GM20000 (cell line): ENCODE measurements around the gene PAWR.

Source experiments
- DNase-seq: peaks from one replicate; pipeline ENCODE4 v3.0.0; 2012; ENCODE audit warnings: low spot score
- TF ChIP-seq, protein P1 (sequence below): IDR thresholded peaks from 2 replicates; pipeline ENCODE4 v1.5.1; 2012; ENCODE audit warnings: mild to moderate bottlenecking, control low read depth; ENCODE audit errors: extremely low read depth, missing control alignments

The PAWR gene

DNA sequence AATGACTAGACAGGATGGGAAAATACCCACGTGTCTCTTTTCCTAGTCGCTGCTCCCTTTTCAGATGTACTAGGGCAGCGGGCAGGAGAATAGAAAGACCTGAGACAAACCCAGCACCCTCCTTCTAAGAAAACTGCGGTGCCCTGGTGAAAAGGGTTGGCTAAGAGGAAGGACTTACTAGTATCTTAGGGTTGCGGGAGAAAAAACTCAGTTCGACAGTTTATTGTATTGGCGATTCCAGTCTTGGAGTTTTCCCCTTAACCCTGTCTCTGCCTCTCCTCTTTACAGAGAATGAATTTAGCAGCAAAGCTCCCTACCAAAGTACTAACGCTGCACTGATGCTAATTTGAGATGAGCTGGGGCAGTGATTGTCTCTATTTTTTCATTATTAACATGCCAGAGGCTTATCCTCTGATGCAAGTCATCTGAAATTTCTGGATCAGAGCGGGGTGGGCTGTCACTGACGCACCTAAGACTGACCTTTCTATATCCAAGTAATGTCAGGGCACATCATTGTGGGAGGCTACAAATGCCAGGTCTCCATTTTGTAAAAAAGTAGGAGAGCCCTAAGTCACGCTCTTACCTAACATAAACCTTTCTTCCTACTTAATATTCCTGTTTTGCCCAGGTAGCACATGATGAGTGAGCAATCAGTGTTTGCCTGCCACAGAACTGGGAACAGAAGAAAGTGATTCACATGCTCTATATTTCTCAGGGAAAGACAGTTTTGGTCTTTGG is 916 bp upstream of the PAWR start:
- TF ChIP-seq, protein P1, sequence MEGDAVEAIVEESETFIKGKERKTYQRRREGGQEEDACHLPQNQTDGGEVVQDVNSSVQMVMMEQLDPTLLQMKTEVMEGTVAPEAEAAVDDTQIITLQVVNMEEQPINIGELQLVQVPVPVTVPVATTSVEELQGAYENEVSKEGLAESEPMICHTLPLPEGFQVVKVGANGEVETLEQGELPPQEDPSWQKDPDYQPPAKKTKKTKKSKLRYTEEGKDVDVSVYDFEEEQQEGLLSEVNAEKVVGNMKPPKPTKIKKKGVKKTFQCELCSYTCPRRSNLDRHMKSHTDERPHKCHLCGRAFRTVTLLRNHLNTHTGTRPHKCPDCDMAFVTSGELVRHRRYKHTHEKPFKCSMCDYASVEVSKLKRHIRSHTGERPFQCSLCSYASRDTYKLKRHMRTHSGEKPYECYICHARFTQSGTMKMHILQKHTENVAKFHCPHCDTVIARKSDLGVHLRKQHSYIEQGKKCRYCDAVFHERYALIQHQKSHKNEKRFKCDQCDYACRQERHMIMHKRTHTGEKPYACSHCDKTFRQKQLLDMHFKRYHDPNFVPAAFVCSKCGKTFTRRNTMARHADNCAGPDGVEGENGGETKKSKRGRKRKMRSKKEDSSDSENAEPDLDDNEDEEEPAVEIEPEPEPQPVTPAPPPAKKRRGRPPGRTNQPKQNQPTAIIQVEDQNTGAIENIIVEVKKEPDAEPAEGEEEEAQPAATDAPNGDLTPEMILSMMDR = no peak
- DNase-seq = no peak

DNA sequence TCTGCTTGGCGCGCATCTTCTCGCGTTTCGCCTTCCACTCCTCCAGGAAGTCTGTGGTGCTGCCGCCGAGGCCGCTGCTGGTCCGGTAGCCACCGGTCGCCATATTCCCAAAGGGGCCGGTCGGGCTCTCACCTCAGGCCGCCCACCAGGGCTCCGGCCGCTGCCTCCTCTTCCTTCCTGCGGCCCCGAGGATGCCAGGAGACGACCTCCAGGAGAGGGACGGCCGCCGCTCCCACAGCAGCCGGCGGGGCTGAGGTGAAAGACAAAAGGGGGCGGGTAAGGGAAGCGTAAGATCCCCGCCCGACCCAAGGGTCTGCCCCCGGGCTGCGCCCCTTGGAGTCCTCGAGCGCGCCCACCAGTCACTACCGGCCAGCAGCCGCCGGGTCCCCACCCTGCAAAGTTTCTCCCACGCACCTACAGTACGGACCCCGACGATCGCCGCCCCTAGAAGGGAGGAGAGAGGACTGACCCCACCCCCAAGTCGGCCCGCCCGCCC is 574 bp downstream of the PAWR start:
- TF ChIP-seq, protein P1 = no peak
- DNase-seq = no peak

DNA sequence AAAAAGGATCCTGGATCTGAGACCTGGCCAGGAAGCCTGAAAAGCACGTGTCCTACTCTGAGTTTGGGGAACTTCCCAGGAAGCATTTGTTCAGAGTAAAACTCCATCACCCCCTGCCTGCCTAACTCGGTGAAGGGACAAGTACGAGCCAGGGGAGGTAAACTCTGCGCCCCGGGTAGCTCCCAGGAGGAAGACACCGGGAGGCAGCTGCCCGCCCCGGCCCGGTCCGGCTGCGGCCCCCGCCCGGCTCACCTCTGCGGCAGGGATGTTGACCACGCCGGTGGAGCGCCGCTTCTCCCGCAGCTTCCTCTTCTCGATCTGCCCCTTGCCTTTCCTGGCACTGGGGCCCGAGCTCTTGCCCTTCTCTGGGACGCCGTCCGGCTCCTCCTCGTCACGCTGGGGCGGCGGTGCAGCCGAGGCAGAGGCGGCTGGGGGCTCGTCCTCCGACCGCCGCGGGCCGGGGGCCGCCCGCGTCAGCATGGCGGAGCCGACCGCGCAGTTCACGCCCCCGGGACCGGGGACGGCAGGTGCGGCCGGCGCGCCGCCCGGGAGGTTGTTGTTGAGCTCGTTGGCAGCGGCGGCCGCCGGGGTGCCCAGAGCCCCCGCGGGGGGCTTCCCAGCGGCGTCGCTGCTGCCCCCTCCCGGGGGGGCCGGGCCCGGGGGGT is 1.2 kb downstream of the PAWR start:
- TF ChIP-seq, protein P1 = no peak
- DNase-seq = peak; percentile 70

DNA sequence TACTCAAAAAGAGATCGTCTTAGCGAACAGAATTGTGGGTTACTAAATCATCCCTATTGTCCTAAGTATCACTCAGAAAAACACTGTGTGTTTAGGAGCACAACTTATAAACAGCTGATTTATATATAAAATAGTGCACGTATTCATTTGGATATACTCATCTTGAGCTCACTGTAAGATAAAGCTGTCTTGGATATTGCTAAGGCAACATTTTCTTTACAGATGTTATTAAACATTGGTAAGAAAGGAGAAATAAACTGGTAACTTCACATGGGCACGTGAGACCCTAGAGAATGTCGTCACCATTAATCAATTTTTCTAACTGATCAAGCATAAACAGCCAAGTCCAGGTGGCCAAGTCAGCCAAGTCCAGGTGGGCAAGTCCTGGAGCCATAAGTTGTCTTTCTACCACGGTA is 1.7 kb downstream of the PAWR start:
- TF ChIP-seq, protein P1 = no peak
- DNase-seq = no peak

DNA sequence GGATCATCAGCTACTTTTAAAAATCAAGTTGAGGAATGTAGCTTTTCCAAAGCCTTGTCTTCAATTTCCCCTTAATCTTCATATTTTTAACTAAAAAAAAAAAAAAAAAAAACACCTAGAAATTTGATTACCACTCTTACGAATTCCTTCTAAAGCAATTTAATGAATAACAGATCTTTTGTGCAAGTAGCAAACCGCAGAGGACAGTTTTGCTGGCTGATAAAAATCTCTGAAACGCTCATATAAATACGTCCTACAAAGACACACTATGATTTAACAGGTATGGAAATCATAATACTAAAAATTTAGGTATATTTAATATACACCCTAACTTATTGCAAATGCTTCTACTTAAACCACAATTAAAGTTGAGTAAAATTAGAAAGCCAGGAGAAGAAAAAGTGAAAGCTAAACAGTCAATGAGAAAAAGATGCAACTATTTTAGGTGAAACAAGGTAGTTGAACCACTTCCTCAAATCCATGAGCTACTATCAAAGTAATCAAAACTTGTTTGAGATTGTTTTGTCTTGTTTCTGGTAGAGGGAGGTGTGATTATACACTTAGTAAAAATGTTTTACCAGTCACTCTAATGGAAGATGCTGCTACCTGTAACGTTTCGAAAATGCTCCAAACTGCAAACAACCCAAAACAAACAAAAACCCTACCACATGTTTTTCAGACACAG is 2.2 kb downstream of the PAWR start:
- TF ChIP-seq, protein P1 = no peak
- DNase-seq = peak; percentile 59

DNA sequence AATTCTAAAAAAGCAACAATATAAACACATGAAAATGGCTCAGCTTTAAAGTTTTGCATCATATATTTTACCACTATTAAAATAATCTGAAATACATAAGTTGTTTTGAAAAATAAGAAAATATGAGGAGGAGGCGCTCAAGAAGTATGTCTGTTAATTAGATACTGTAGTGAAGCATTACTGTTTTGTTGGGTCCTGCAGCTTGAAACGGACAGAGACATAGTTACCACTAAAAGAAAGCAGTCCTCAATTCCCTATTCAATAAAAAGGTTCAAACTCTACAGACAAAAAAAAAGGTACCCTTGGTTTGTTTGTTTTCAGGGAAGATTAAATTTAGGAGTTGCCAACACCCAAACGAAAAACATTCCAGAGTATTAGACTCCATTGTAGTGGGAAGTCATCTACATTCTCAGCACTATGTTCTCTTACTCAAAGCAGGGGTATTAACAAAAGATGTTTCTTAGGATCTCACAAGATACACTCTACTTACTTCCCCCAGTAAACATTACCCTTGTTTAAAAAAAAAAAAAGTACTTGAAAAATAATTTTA is 3.0 kb downstream of the PAWR start:
- DNase-seq = no peak
- TF ChIP-seq, protein P1 = no peak
